Activated naive CD4-positive, alpha-beta T cell treated with anti-CD3 and anti-CD28 coated beads, Interleukin-2, amount 50 U/mL, for 16 hours (primary cell): Measurements from ENCODE around the gene MAP4K5.
A peak's percentile ranks its signal among the peaks of the same experiment; 100 is the strongest.
"Not testable (repeated sequence)": the region's sequence is repeated elsewhere in the genome, so short reads cannot be mapped to it uniquely, and the experiment has no call there.

Experiments used
- DNase-seq: peaks from one replicate; pipeline ENCODE4 v3.0.0-alpha.2; 2020

MAP4K5 gene

GRCh38 chr14:50532502-50533240, at the start of gene MAP4K5:
TSS of gene MAP4K5 (minus strand) at chr14:50532569. CDS start at chr14:50532049, 520 bp downstream.
- peak; percentile 91 for DNase-seq

DNA sequence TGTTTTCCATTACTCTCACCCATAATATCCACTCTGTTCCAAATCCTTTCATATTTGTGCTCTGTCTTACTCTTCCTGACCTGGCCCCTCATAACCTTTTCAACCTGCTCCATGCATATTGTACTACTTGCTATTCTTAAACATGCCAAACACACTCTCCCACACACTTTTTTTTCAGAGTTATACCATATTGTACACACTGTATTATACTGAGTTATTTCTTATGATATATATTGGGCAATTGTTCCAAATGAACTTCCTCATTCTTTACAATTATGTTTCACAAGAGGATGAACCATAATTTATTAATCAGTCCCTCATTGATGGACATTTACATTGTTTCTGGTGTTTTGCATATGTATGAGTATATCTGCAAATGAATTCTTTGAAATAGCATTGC, 46.1 kb upstream of the MAP4K5 start:
- DNase-seq, result no peak

DNA sequence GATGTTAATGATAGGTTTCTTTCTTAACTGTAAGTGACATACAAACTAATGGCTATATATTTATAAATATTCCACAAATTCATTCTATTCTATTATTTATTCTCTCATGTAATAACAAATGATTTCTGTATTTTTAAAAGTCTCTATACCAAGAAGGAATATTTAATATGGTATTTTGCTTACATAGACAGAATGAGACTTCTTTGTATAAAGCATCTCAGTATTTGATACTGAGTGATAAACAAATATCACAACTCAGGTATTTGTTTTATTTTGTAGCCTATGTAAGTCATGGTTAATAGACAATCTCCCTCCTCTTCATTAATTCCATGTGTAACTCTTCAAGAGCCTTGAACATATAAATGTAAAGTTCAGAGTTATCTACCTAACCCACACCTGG, 45.6 kb upstream of the MAP4K5 start:
- DNase-seq, result no peak

- DNase-seq, result no peak
Observed at GRCh38 chr14:50575769-50576168, 43.4 kb upstream of the MAP4K5 start.

DNA sequence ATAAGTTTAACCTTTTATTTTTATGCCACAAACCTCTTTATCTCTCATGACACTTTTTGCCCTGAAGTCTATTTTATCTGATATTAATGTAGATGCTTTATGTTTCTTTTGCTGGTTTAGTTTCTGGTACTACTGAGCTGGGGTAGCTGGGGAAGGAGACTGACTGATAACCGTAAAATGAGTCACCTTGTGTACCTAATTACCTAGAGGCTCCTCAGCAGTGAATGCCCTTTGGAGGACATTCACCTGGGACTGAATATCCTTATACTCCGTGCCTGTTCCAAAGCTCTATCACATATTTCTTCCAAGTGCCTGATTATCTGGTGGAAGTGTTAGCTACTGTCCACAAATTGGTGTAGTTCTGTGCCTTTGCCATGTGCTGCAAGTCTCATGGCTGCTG, 41.5 kb upstream of the MAP4K5 start:
- DNase-seq, result no peak

- DNase-seq, result no peak
Observed at GRCh38 chr14:50569714-50570274, 37.4 kb upstream of the MAP4K5 start.

DNA sequence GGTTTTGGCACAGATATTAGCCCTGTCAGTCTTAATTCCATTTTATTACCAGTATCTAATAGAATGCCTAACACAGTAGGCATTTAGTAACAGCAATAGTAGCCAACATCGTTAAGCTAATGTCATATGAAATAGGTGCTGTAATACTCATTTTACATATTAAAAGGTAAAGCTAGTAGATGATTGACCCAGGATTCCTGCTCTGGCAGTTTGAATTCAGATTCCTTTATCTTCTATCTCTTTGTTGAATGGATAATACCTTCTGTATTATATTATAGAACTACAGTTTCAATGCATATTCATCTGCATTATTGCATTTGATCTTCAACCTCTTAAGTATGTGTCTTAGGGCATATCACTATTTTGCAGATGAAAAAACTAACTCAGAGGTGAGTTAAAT, 30.5 kb upstream of the MAP4K5 start:
- no peak for DNase-seq

DNA sequence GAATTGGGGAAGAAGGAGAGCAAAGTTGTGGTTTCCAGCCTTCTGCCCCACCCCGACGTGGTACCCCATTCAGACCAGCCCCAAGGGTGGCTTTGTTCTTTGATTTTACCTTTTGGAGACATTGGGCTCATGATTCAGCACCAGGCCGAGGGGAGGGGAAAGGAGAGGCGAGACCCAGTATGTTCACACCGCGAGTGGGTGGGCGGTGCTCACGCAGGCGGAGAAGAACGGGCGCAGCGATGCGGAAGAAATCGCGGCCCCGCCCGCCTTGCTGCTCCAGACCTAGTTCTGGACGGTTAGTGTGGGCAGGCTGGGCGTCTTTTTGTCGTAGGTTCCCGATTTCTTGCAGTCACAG, 28.5 kb upstream of the MAP4K5 start:
- DNase-seq, result peak; percentile 74

- DNase-seq, result peak; percentile 39
Observed at GRCh38 chr14:50559990-50560930, 27.9 kb upstream of the MAP4K5 start, which contains the start of gene ATL1. TSS of gene ATL1 (plus strand) at chr14:50560145. CDS start at chr14:50560266, 121 bp downstream.

DNA sequence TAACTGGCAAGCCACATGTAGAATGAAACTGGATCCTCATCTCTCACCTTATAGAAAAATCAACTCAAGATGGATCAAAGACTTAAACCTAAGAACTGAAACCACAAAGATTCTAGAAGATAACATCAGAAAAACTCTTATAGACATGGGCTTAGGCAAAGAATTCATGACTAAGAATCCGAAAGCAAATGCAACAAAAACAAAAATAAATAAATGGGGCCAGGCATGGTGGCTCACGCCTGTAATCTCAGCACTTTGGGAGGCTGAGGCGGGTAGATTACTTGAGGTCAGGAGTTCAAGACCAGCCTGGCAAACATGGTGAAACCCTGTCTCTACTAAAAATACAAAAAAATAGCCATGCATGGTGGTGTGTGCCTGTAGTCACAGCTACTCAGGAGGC, 20.4 kb upstream of the MAP4K5 start:
- DNase-seq, result not testable (repeated sequence)

- DNase-seq, result no peak
Observed at GRCh38 chr14:50551877-50552276, 19.5 kb upstream of the MAP4K5 start.

- DNase-seq, result no peak
Observed at GRCh38 chr14:50550294-50550693, 17.9 kb upstream of the MAP4K5 start.

DNA sequence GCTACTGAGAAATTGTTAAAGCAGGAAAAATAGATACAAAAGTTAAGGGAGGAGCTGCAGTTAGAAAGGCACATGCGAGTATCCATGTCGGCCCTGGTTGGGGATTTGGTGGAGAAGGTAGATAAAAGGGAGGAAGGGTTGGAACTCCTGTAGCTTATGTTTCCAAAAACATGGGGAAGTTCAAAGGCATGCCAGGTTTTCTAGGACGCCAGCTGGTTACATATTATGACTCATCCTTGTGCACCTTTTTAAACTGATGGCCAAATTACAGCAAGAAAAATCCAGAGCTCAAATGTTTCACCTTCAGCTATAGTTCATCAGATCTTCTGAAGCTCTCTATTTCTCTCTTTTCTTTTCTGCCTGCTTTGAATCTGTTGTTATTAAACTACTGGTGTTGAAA, 13.2 kb upstream of the MAP4K5 start:
- no peak for DNase-seq

DNA sequence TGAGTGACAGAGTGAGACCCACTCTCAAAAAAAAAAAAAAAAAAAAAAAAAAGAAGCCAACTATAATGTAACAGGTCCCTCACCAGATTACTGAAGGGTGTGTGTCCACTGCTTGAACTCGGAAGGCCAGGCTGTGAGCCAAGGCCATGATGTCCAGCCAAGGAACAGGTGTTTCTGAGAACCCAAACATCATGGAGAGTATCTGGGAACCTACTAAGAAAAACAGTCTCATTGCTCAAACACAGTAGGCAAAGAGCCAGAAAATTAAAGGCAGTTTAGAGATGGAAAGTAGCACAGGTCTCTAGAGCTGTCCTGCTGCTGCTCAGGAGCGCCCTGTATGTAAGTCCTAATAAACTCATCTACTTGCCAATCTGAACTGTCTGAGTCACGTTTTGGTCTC, 12.5 kb upstream of the MAP4K5 start:
- DNase-seq, result no peak

DNA sequence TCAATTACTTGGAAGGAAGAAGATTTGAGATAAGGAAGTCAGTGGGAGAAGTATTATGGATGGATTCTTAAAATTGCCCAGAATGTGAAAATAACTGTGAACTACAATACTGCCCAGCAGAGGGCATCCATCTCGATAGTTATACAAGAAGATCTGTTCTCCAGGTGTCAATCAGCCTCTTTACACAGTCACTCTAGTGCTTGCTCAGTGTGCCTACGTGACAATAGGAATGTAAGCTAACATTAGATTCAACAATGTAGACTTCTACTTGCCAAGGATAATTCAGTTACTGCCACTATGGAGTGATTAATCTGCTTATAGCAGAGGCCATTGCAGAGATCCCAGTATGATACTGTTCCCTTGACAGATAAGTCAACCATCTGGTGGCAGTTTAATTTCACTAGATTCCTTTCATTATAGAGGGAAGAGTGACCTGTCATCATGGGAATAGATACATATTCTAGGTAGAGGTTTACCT, 10.6 kb upstream of the MAP4K5 start:
- peak; percentile 19 for DNase-seq

DNA sequence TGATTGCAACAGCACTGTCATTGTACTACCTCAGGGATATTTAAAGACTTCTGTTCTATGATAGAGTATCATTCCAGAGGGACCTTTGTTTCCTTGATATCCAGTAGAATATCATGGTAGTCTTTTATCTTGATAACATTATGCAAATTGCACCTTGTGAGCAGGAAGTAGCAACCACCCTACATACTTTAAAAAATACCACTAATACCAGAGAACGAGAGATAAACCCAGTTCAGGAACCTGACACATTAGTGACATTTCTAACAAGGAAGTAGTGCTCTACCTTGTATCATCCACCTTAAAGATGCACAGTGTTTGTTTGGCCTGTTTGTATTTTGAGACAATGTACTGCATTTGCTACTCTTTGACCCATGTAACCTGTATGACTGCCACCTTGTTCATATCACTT, 8.8 kb upstream of the MAP4K5 start:
- no peak for DNase-seq

- DNase-seq, result no peak
Observed at GRCh38 chr14:50539051-50539450, 6.7 kb upstream of the MAP4K5 start.

DNA sequence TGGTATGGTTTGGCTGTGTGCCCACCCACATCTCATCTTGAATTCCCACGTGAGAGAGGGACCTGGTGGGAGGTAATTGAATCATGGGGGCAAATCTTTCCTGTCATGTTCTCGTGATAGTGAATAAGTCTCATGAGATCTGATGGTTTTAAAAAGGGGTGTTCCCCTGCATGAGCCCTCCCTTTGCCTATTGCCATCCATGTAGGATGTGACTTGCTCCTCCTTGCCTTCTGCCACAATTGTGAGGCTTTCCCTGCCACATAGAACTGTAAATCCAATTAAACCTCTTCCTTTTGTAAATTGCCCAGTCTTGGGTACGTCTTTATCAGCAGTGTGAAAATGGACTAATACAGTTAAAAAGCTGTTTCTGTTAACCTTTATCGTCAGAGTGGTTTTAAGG, 5.7 kb upstream of the MAP4K5 start:
- DNase-seq, result not testable (repeated sequence)

DNA sequence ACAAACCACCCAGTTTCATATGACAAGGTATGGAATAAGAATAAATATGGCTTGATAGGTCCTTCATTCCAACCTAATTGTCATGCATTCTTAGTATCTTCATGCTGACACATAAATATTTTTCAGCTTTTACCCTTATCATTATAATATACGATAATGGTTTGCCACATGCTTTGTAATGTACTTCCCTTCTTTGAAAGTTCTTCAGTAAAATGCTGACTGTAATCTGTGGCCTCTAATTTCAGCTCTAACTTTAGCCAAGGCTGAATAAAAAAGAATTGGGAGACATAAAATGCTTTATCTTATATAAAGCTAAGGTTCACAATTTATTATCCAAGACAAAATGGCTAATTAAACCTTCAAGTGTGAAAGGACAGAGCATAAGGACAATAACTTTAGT, 2.6 kb upstream of the MAP4K5 start:
- no peak for DNase-seq

- no peak for DNase-seq
Observed at GRCh38 chr14:50534416-50534815, 2.0 kb upstream of the MAP4K5 start.

- DNase-seq, result no peak
Observed at GRCh38 chr14:50533806-50534205, 1.4 kb upstream of the MAP4K5 start.

GRCh38 chr14:50533241-50533705, 904 bp upstream of the MAP4K5 start:
- DNase-seq, result no peak
